ENCODE measurements around the gene GABBR2. TPM values are rescaled to one million over a fixed set of nuclear protein-coding genes. Genes with fewer than 3 reads are reported as not detected.

The GABBR2 gene
- total RNA-seq, 2 experiments from 2014 or later, result not detected

- TF ChIP-seq, protein P1, sequence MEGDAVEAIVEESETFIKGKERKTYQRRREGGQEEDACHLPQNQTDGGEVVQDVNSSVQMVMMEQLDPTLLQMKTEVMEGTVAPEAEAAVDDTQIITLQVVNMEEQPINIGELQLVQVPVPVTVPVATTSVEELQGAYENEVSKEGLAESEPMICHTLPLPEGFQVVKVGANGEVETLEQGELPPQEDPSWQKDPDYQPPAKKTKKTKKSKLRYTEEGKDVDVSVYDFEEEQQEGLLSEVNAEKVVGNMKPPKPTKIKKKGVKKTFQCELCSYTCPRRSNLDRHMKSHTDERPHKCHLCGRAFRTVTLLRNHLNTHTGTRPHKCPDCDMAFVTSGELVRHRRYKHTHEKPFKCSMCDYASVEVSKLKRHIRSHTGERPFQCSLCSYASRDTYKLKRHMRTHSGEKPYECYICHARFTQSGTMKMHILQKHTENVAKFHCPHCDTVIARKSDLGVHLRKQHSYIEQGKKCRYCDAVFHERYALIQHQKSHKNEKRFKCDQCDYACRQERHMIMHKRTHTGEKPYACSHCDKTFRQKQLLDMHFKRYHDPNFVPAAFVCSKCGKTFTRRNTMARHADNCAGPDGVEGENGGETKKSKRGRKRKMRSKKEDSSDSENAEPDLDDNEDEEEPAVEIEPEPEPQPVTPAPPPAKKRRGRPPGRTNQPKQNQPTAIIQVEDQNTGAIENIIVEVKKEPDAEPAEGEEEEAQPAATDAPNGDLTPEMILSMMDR (conservative IDR thresholded peaks at IDR 0.05; ENCODE audit: low read length), result no peak
- TF ChIP-seq EZH2phosphoT487 (IDR thresholded peaks at IDR 0.05; ENCODE audit: borderline replicate concordance, low read depth, low read length), result no peak
- H2AFZ ChIP-seq (ENCODE audit: low read length), result no peak overlapping the region
- no peaks in the 10 kb centered on the region for H3K9me2 ChIP-seq (ENCODE audit: insufficient read depth, low read length)
- no peaks in the 10 kb centered on the region for H3K9me3 ChIP-seq (ENCODE audit: low read length)
- H3K27ac ChIP-seq (ENCODE audit: low read depth, low read length, poor library complexity, severe bottlenecking), result no peak overlapping the region
- no peak for DNase-seq (ENCODE audit: low spot score)
- intact Hi-C loops (cut with micrococcal nuclease; ENCODE audit: unreplicated experiment), result no loop called here
- BruUV-seq (replicated peaks), result no TSS peak
- no peaks in the 10 kb centered on the region for H3K36me3 ChIP-seq (ENCODE audit: insufficient read depth, low read length)
- H4K20me1 ChIP-seq (ENCODE audit: insufficient read depth, low read length), result no peaks in the 10 kb centered on the region
- POLR2A ChIA-PET, result no interaction called here
- no peak overlapping the region for H3K4me3 ChIP-seq (ENCODE audit: low read depth, low read length, poor library complexity, severe bottlenecking)
- CTCF ChIA-PET (ENCODE audit: unreplicated experiment), result no interaction called here
- H3K4me1 ChIP-seq (ENCODE audit: insufficient read depth, low read length, poor library complexity, severe bottlenecking), result no peaks in the 10 kb centered on the region
- H3K79me2 ChIP-seq (ENCODE audit: insufficient read depth, low read depth, low read length), result no peaks in the 10 kb centered on the region
- no peak overlapping the region for H3K4me2 ChIP-seq (ENCODE audit: low read length)
These were observed 68.3 kb downstream of the GABBR2 start for GRCh38 chr9:98640394-98640793.

GRCh38 chr9:98639133-98639532 is 69.6 kb downstream of the GABBR2 start:
- TF ChIP-seq EZH2phosphoT487 (IDR thresholded peaks at IDR 0.05; ENCODE audit: borderline replicate concordance, low read depth, low read length), result no peak
- TF ChIP-seq, protein P1 (conservative IDR thresholded peaks at IDR 0.05; ENCODE audit: low read length), result no peak
- H3K36me3 ChIP-seq (ENCODE audit: insufficient read depth, low read length), result no peaks in the 10 kb centered on the region
- DNase-seq (ENCODE audit: low spot score), result no peak
- no peaks in the 10 kb centered on the region for H3K79me2 ChIP-seq (ENCODE audit: insufficient read depth, low read depth, low read length)
- H3K4me1 ChIP-seq (ENCODE audit: insufficient read depth, low read length, poor library complexity, severe bottlenecking), result no peaks in the 10 kb centered on the region
- CTCF ChIA-PET (ENCODE audit: unreplicated experiment), result no interaction called here
- H3K27ac ChIP-seq (ENCODE audit: low read depth, low read length, poor library complexity, severe bottlenecking), result no peak overlapping the region
- POLR2A ChIA-PET, result no interaction called here
- H3K4me2 ChIP-seq (ENCODE audit: low read length), result no peak overlapping the region
- H3K9me2 ChIP-seq (ENCODE audit: insufficient read depth, low read length), result no peaks in the 10 kb centered on the region
- no TSS peak for BruUV-seq (replicated peaks)
- H3K9me3 ChIP-seq (ENCODE audit: low read length), result no peaks in the 10 kb centered on the region
- no peak overlapping the region for H3K4me3 ChIP-seq (ENCODE audit: low read depth, low read length, poor library complexity, severe bottlenecking)
- no peaks in the 10 kb centered on the region for H4K20me1 ChIP-seq (ENCODE audit: insufficient read depth, low read length)
- intact Hi-C loops (cut with micrococcal nuclease; ENCODE audit: unreplicated experiment), result no loop called here
- no peak overlapping the region for H2AFZ ChIP-seq (ENCODE audit: low read length)

GRCh38 chr9:98637381-98637780 is 71.4 kb downstream of the GABBR2 start:
- Histone ChIP-seq H3K9me2 (ENCODE audit: insufficient read depth, low read length) (no peaks in the 10 kb centered on the region), H3K9me3 (ENCODE audit: low read length) (no peaks in the 10 kb centered on the region), H3K36me3 (ENCODE audit: insufficient read depth, low read length) (no peaks in the 10 kb centered on the region), H2AFZ (ENCODE audit: low read length) (no peak overlapping the region), H3K79me2 (ENCODE audit: insufficient read depth, low read depth, low read length) (no peaks in the 10 kb centered on the region), H3K27ac (ENCODE audit: low read depth, low read length, poor library complexity, severe bottlenecking) (no peak overlapping the region), H3K4me2 (ENCODE audit: low read length) (no peak overlapping the region), H4K20me1 (ENCODE audit: insufficient read depth, low read length) (no peaks in the 10 kb centered on the region), H3K4me1 (ENCODE audit: insufficient read depth, low read length, poor library complexity, severe bottlenecking) (no peaks in the 10 kb centered on the region), H3K4me3 (ENCODE audit: low read depth, low read length, poor library complexity, severe bottlenecking) (no peak overlapping the region)
- TF ChIP-seq EZH2phosphoT487 (IDR thresholded peaks at IDR 0.05; ENCODE audit: borderline replicate concordance, low read depth, low read length), result no peak
- TF ChIP-seq, protein P1 (conservative IDR thresholded peaks at IDR 0.05; ENCODE audit: low read length), result no peak
- no peak for DNase-seq (ENCODE audit: low spot score)
- ChIA-PET POLR2A (no interaction called here), CTCF (ENCODE audit: unreplicated experiment) (no interaction called here)
- intact Hi-C loops (cut with micrococcal nuclease; ENCODE audit: unreplicated experiment), result no loop called here
- BruUV-seq (replicated peaks), result no TSS peak
